Measurements from ENCODE around the gene MTHFS. TPM values are rescaled to one million over a fixed set of nuclear protein-coding genes. Genes with fewer than 3 reads are reported as not detected.
"Not testable (repeated sequence)": the region's sequence is repeated elsewhere in the genome, so short reads cannot be mapped to it uniquely, and the experiment has no call there.

MTHFS gene
- total RNA-seq (25.2 TPM), polyA plus RNA-seq (67.3 TPM)
- long read RNA-seq, donor 1, partial matches to known transcripts: 0 of 2 reads
- long read RNA-seq, donor 1, other reads (novel, unspliced or antisense): 0 of 2 reads
- long read RNA-seq, donor 2: 0 reads
- long read RNA-seq, donor 3, transcript MTHFS-201 (3 exons, 907 nt): major isoform, 30 of 39 reads
- long read RNA-seq, donor 3, partial matches to known transcripts: 0 of 39 reads
- long read RNA-seq, donor 3, other reads (novel, unspliced or antisense): 5 of 39 reads
- long read RNA-seq, donor 4, transcript MTHFS-201 (3 exons, 907 nt): major isoform, 9 of 15 reads
- long read RNA-seq, donor 4, partial matches to known transcripts: 0 of 15 reads
- long read RNA-seq, donor 4, other reads (novel, unspliced or antisense): 6 of 15 reads
- long read RNA-seq, donor 5, transcript MTHFS-201 (3 exons, 907 nt): major isoform, 30 of 39 reads
- long read RNA-seq, donor 5, partial matches to known transcripts: 0 of 39 reads
- long read RNA-seq, donor 5, other reads (novel, unspliced or antisense): 9 of 39 reads
- long read RNA-seq, donor 6, transcript MTHFS-201 (3 exons, 907 nt): major isoform, 17 of 33 reads
- long read RNA-seq, donor 6, partial matches to known transcripts: 7 of 33 reads
- long read RNA-seq, donor 6, other reads (novel, unspliced or antisense): 7 of 33 reads
- long read RNA-seq, donor 7, transcript MTHFS-201 (3 exons, 907 nt): major isoform, 17 of 33 reads
- long read RNA-seq, donor 7, partial matches to known transcripts: 9 of 33 reads
- long read RNA-seq, donor 7, other reads (novel, unspliced or antisense): 5 of 33 reads
- long read RNA-seq, donor 8, partial matches to known transcripts: 0 of 3 reads
- long read RNA-seq, donor 8, other reads (novel, unspliced or antisense): 0 of 3 reads
- long read RNA-seq, donor 9, partial matches to known transcripts: 0 of 4 reads
- long read RNA-seq, donor 9, other reads (novel, unspliced or antisense): 0 of 4 reads
- long read RNA-seq, donor 10, transcript MTHFS-201 (3 exons, 907 nt): major isoform, 11 of 18 reads
- long read RNA-seq, donor 10, partial matches to known transcripts: 0 of 18 reads
- long read RNA-seq, donor 10, other reads (novel, unspliced or antisense): 5 of 18 reads

DNA sequence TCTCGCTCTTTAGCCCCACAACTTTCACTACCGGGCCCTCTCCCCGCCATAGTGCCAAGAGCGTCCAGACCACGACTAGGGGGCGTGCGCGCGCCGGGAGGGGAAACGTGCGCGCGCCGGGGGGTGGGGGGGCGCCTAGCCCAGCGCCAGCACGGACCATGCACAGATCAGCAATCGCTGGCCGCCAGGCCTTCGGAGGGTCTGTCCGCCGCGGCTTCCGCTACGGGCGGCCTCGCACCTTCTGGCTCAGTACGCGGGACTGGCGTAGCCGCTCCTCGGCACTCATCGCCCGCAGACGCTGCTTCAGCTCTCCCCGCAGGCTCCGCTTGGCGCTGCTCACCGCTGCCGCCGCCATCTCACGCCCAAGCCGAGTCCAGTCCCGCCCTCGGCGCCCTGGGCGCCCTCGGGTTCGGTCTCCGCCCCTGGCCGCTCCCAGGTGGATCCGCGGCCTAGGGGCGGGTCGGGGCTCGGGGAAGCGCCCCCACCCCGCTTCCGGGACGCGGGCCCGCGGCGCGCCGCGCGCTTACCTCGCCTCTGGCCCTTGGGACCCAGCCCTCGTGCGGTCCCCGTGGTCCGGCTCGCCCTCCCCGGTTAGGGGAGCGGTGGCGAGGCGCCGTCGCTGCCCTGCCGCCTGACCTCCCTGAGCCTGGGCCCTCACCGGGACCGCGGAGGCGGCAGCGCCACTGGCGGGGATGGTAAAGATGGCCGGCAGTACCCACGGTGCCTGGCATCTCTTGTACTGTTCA, at the start of gene MTHFS:
TSS of gene MTHFS (minus strand) at position 381 of the 746 bp plus-strand sequence. CDS start at position 355, 26 bp downstream.
- Histone ChIP-seq H3K9me3 (ENCODE audit: control insufficient read depth in 2 of 2, insufficient read depth in 1 of 2, low read length in 1 of 2) (no peaks in the 10 kb centered on the region), H3K4me1 (ENCODE audit: control insufficient read depth in 2 of 2, insufficient read depth in 2 of 2, low read length in 2 of 2) (peaks cover 7% of the 10 kb centered on the region in 2 donors), H3K36me3 (ENCODE audit: control insufficient read depth in 2 of 2, insufficient read depth in 2 of 2, low read length in 1 of 2) (peaks cover 0 to 2% of the 10 kb centered on the region in 2 donors), H3K27ac (ENCODE audit: low read depth in 1 of 2, low read length in 1 of 2) (peak within 1 kb of the TSS; percentile 83 to 100), H3K27me3 (ENCODE audit: control insufficient read depth in 2 of 2, insufficient read depth in 1 of 2, low read length in 1 of 2) (no peaks in the 10 kb centered on the region), H3K4me3 (ENCODE audit: low read length in 2 of 2) (peak within 1 kb of the TSS; percentile 66 to 99)
- WGBS: under 1% methylated on average over 90 of the region's 90 CpGs
- peak; percentile 38 to 89 (median 70) for DNase-seq (ENCODE audit: low read depth in 6 of 9, low spot score in 9 of 9)

DNA sequence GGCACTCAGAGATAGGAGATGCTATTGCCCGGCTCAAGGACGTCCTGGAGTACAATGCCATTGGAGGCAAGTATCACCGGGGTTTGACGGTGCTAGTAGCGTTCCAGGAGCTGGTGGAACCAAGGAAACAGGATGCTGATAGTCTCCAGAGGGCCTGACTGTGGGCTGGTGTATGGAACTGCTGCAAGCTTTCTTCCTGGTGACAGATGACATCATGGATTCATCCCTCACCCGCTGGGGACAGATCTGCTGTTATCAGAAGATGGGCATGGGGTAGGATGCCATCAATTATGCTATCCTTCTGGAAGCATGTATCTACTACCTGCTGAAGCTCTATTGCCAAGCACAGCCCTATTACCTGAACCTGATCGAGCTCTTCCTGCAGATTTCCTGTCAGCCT, 47.8 kb upstream of the MTHFS start:
- 94% methylated on average over 7 of the region's 7 CpGs for WGBS
- no peak for DNase-seq (ENCODE audit: low read depth in 6 of 9, low spot score in 9 of 9)
- H3K4me3 ChIP-seq (ENCODE audit: low read length in 2 of 2): no peak overlapping the region
- no peaks in the 10 kb centered on the region for H3K27me3 ChIP-seq (ENCODE audit: control insufficient read depth in 2 of 2, insufficient read depth in 1 of 2, low read length in 1 of 2)
- no peaks in the 10 kb centered on the region for H3K9me3 ChIP-seq (ENCODE audit: control insufficient read depth in 2 of 2, insufficient read depth in 1 of 2, low read length in 1 of 2)
- H3K36me3 ChIP-seq (ENCODE audit: control insufficient read depth in 2 of 2, insufficient read depth in 2 of 2, low read length in 1 of 2): no peaks in the 10 kb centered on the region
- no peak overlapping the region for H3K27ac ChIP-seq (ENCODE audit: low read depth in 1 of 2, low read length in 1 of 2)
- no peaks in the 10 kb centered on the region for H3K4me1 ChIP-seq (ENCODE audit: control insufficient read depth in 2 of 2, insufficient read depth in 2 of 2, low read length in 2 of 2)

DNA sequence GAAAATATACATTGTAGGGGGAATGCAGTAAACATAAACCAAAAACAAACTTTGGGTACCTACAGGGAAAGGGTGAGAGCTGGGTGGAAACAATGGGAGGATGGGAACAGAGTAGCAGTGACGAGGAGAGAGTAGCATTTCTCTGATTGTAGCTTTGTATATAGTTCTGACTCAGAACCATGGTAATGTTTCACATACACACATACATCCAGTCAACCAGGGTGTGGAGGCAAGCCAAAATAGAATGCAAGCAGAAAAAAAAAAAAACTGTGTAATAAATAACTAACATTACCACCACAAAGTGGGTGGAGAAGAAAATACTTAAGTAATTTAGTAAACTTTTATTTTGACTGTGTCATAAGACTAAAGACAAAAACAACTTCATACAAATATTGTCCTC, 47.0 kb upstream of the MTHFS start:
- no peak for DNase-seq (ENCODE audit: low read depth in 6 of 9, low spot score in 9 of 9)
- Histone ChIP-seq H3K27ac (ENCODE audit: low read depth in 1 of 2, low read length in 1 of 2) (no peak overlapping the region), H3K27me3 (ENCODE audit: control insufficient read depth in 2 of 2, insufficient read depth in 1 of 2, low read length in 1 of 2) (no peaks in the 10 kb centered on the region), H3K9me3 (ENCODE audit: control insufficient read depth in 2 of 2, insufficient read depth in 1 of 2, low read length in 1 of 2) (no peaks in the 10 kb centered on the region), H3K4me1 (ENCODE audit: control insufficient read depth in 2 of 2, insufficient read depth in 2 of 2, low read length in 2 of 2) (no peaks in the 10 kb centered on the region), H3K36me3 (ENCODE audit: control insufficient read depth in 2 of 2, insufficient read depth in 2 of 2, low read length in 1 of 2) (no peaks in the 10 kb centered on the region), H3K4me3 (ENCODE audit: low read length in 2 of 2) (no peak overlapping the region)
- 88% methylated on average over 1 of the region's 1 CpG for WGBS

DNA sequence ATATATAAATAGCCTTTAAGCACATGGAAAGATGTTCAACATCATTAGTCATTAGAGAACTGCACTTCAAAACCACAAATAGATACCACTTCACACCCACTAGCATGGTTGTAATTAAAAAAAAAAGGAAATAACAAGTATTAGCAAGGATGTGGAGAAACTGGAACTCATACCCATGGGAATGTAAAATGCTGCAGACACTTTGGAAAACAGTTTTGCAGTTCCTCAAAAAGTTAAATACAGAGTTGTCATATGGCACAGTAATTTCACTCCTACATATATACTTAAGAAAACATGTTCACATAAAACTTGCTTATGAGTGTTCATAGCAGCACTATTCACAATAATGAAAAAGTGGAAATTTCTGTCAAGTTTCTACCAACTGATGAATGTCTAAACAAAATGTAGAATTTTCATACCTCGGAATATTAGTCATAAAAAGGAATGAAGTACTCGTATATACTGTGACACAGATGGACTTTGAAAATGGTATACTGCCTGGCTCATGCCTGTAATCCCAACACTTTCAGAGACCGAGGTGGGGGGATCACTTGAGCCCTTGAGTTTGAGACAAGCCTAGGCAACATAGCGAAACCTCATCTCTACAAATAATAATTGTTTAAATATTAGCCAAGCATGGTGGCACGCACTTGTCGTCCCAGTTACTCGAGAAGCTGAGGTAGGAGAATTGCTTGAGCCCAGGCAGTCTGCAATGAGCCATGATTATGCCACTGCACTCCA, 46.1 kb upstream of the MTHFS start:
- 93% methylated on average over 7 of the region's 7 CpGs for WGBS
- Histone ChIP-seq H3K4me1 (ENCODE audit: control insufficient read depth in 2 of 2, insufficient read depth in 2 of 2, low read length in 2 of 2) (no peaks in the 10 kb centered on the region), H3K36me3 (ENCODE audit: control insufficient read depth in 2 of 2, insufficient read depth in 2 of 2, low read length in 1 of 2) (no peaks in the 10 kb centered on the region)

DNA sequence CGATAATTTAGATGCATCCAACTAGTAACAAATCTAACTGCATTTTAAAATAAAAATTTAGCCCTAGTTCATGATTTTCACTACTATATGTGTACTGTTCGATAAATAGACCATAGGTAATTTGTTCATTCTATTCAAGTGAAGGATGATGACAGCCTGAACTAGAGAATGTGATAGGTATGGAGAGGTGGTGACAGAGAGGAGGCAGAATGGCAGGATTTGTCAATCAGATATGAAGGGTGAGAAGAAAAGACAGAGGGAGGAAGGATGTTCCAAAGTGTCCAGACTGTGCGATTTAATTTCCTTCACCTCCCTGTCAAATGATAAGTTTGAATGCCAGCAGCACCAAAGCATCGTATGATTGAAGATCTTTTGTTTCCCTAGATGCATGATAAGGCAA, 42.6 kb upstream of the MTHFS start:
- no peaks in the 10 kb centered on the region for H3K36me3 ChIP-seq (ENCODE audit: control insufficient read depth in 2 of 2, insufficient read depth in 2 of 2, low read length in 1 of 2)
- WGBS: 97% methylated on average over 4 of the region's 4 CpGs

More for the DNA sequence above, 46.1 kb upstream of the MTHFS start:
- Histone ChIP-seq H3K9me3 (ENCODE audit: control insufficient read depth in 2 of 2, insufficient read depth in 1 of 2, low read length in 1 of 2) (no peaks in the 10 kb centered on the region), H3K27ac (ENCODE audit: low read depth in 1 of 2, low read length in 1 of 2) (no peak overlapping the region), H3K27me3 (ENCODE audit: control insufficient read depth in 2 of 2, insufficient read depth in 1 of 2, low read length in 1 of 2) (no peaks in the 10 kb centered on the region), H3K4me3 (ENCODE audit: low read length in 2 of 2) (no peak overlapping the region)
- no peak for DNase-seq (ENCODE audit: low read depth in 6 of 9, low spot score in 9 of 9)

DNA sequence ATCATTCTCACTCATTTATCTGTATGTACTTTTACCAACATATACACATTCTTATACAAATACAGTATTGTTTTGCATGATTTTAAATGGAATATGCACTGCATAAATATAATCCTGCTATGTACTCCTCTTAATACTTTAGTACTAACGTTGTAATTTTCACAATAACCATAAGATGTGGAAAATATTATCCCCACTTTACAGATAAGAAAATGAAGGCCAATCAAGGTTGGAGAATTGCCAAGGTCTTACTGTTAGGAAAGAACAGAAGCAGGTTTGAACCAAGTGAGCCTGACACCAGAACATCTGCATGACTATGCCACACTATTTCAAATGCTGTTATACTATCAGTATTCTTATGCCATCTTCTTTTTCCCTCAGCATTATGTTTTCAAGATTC, 41.3 kb upstream of the MTHFS start:
- no peak for DNase-seq (ENCODE audit: low read depth in 6 of 9, low spot score in 9 of 9)
- Histone ChIP-seq H3K27me3 (ENCODE audit: control insufficient read depth in 2 of 2, insufficient read depth in 1 of 2, low read length in 1 of 2) (no peaks in the 10 kb centered on the region), H3K4me3 (ENCODE audit: low read length in 2 of 2) (no peak overlapping the region), H3K27ac (ENCODE audit: low read depth in 1 of 2, low read length in 1 of 2) (no peak overlapping the region), H3K9me3 (ENCODE audit: control insufficient read depth in 2 of 2, insufficient read depth in 1 of 2, low read length in 1 of 2) (no peaks in the 10 kb centered on the region), H3K4me1 (ENCODE audit: control insufficient read depth in 2 of 2, insufficient read depth in 2 of 2, low read length in 2 of 2) (peaks cover 7 to 9% of the 10 kb centered on the region in 2 donors), H3K36me3 (ENCODE audit: control insufficient read depth in 2 of 2, insufficient read depth in 2 of 2, low read length in 1 of 2) (no peaks in the 10 kb centered on the region)
- 98% methylated on average over 1 of the region's 1 CpG for WGBS

More for the DNA sequence above, 42.6 kb upstream of the MTHFS start:
- H3K4me1 ChIP-seq (ENCODE audit: control insufficient read depth in 2 of 2, insufficient read depth in 2 of 2, low read length in 2 of 2): no peaks in the 10 kb centered on the region
- no peak overlapping the region for H3K27ac ChIP-seq (ENCODE audit: low read depth in 1 of 2, low read length in 1 of 2)
- no peaks in the 10 kb centered on the region for H3K9me3 ChIP-seq (ENCODE audit: control insufficient read depth in 2 of 2, insufficient read depth in 1 of 2, low read length in 1 of 2)
- H3K4me3 ChIP-seq (ENCODE audit: low read length in 2 of 2): no peak overlapping the region
- DNase-seq (ENCODE audit: low read depth in 6 of 9, low spot score in 9 of 9): no peak
- H3K27me3 ChIP-seq (ENCODE audit: control insufficient read depth in 2 of 2, insufficient read depth in 1 of 2, low read length in 1 of 2): no peaks in the 10 kb centered on the region

DNA sequence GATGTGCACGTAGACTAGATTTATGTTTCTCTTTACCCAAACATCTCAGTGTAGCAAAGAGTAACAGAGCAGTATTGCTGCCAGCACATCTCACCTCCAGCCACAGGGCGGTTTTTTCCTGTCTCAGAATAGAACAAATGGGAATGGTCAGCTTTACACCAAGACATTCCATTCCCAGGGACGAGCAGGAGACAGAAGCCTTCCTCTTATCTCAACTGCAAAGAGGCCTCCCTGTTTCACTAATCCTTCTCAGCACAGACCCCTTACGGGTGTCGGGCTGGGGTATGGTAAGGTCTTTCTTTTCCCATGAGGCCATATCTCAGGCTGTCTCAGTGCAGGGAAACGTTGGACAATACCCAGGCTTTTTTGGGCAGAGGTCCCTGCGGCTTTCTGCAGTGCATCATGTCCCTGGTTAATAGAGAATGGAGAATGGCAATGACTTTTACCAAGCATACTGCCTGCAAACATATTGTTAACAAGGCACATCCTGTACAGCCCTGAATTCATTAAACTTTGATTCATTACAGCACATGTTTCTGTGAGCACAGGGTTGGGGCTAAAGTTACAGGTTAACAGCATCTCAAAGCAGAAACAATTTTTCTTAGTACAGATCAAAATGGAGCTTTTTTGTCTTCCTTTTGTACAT, 38.9 kb upstream of the MTHFS start:
- H3K36me3 ChIP-seq (ENCODE audit: control insufficient read depth in 2 of 2, insufficient read depth in 2 of 2, low read length in 1 of 2); H3K27me3 ChIP-seq (ENCODE audit: control insufficient read depth in 2 of 2, insufficient read depth in 1 of 2, low read length in 1 of 2); H3K9me3 ChIP-seq (ENCODE audit: control insufficient read depth in 2 of 2, insufficient read depth in 1 of 2, low read length in 1 of 2); H3K4me3 ChIP-seq (ENCODE audit: low read length in 2 of 2); DNase-seq (ENCODE audit: low read depth in 6 of 9, low spot score in 9 of 9): not testable (repeated sequence)
- Histone ChIP-seq H3K27ac (ENCODE audit: low read depth in 1 of 2, low read length in 1 of 2) (peak overlapping the region in 1 of 2 donors; percentile 31), H3K4me1 (ENCODE audit: control insufficient read depth in 2 of 2, insufficient read depth in 2 of 2, low read length in 2 of 2) (peaks cover 11 to 13% of the 10 kb centered on the region in 2 donors)
- WGBS: 94% methylated on average over 7 of the region's 7 CpGs

DNA sequence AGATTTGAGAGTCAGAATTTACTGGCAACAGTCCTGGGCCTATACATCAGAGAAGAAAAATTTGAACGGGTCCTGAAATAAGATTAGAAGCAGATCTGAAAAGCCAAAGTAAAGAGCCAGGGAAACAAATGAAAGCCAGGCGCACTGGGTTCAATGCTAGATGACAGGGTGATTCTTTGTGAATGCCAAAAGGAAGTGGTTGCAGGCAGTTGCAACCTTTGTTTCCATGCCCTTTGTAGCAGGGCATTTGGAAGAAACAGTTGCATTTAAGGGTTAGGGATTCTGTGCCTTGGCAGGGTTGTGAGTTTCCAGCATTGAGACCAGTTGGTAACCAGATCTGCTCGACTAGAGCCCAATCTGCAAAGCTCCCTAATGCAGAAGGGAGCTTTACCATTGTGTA, 36.4 kb upstream of the MTHFS start:
- H3K27me3 ChIP-seq (ENCODE audit: control insufficient read depth in 2 of 2, insufficient read depth in 1 of 2, low read length in 1 of 2): no peaks in the 10 kb centered on the region
- 39% methylated on average over 3 of the region's 3 CpGs for WGBS
- H3K4me1 ChIP-seq (ENCODE audit: control insufficient read depth in 2 of 2, insufficient read depth in 2 of 2, low read length in 2 of 2): peaks cover 11 to 13% of the 10 kb centered on the region in 2 donors
- H3K9me3 ChIP-seq (ENCODE audit: control insufficient read depth in 2 of 2, insufficient read depth in 1 of 2, low read length in 1 of 2): no peaks in the 10 kb centered on the region
- DNase-seq (ENCODE audit: low read depth in 6 of 9, low spot score in 9 of 9): peak in 5 of 9 donors; percentile 15 to 55 (median 27)
- H3K4me3 ChIP-seq (ENCODE audit: low read length in 2 of 2): no peak overlapping the region
- H3K36me3 ChIP-seq (ENCODE audit: control insufficient read depth in 2 of 2, insufficient read depth in 2 of 2, low read length in 1 of 2): no peaks in the 10 kb centered on the region
- H3K27ac ChIP-seq (ENCODE audit: low read depth in 1 of 2, low read length in 1 of 2): peak overlapping the region in 1 of 2 donors; percentile 60

Data from thymus (tissue), 14 donors.